Measurements from ENCODE around the gene NDUFA12. TPM values are rescaled to one million over a fixed set of nuclear protein-coding genes. Genes with fewer than 3 reads are reported as not detected.

The NDUFA12 gene
- polyA plus RNA-seq, 1 experiment = 188 TPM

DNA sequence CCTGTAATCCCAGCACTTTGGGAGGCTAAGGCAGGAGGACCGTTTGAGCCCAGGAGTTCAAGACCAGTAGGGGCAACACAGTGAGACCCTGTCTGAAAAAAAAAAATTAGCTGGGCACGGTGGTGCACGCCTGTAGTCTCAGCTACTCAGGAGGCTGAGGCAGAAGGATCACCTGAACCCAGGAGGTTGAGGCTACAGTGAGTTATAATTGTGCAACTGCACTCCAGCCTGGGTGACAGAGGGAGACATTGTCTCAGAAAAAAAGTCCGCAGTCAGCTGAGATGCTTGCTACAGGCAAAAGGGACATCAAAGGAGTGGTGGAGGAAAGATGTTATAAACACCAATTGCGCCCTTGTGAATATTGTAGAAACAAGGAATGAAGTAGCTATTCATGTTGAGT lies 77.8 kb downstream of the NDUFA12 start:
- ChIA-PET CTCF (no interaction called here), POLR2A (no interaction called here)
- no peak for DNase-seq (ENCODE audit: low read depth, low spot score)
- H3K9me3 ChIP-seq (ENCODE audit: control insufficient read depth, insufficient read depth, low read length) = no peaks in the 10 kb centered on the region
- H3K27ac ChIP-seq (ENCODE audit: low read depth, low read length) = no peak overlapping the region
- peaks cover 4% of the 10 kb centered on the region for H3K27me3 ChIP-seq (ENCODE audit: control insufficient read depth, insufficient read depth, low read length)
- TF ChIP-seq, protein P1, sequence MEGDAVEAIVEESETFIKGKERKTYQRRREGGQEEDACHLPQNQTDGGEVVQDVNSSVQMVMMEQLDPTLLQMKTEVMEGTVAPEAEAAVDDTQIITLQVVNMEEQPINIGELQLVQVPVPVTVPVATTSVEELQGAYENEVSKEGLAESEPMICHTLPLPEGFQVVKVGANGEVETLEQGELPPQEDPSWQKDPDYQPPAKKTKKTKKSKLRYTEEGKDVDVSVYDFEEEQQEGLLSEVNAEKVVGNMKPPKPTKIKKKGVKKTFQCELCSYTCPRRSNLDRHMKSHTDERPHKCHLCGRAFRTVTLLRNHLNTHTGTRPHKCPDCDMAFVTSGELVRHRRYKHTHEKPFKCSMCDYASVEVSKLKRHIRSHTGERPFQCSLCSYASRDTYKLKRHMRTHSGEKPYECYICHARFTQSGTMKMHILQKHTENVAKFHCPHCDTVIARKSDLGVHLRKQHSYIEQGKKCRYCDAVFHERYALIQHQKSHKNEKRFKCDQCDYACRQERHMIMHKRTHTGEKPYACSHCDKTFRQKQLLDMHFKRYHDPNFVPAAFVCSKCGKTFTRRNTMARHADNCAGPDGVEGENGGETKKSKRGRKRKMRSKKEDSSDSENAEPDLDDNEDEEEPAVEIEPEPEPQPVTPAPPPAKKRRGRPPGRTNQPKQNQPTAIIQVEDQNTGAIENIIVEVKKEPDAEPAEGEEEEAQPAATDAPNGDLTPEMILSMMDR (IDR thresholded peaks at IDR 0.05; ENCODE audit: low read depth, low read length) = no peak
- no peak overlapping the region for H3K4me3 ChIP-seq (ENCODE audit: low read depth, low read length)

DNA sequence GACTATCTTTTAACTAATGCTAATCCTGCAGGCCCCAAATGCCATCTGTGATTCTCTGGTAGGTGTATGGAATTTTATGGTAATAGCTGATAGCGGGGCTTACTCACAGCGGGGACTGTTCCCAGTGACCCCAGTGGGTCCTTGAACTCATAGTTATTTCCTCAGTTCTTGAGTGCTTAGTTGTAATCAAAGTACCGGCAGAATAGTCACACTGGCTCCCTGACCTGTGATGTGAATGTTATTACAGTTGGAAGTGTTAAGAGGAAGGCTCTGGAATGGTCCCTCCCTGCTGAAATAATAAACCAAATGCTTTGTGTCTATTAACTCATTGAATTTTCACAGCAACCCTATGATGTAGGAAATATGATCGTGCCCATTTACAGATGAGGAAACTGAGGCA lies 78.3 kb downstream of the NDUFA12 start:
- ChIA-PET POLR2A (no interaction called here), CTCF (no interaction called here)
- TF ChIP-seq, protein P1 (IDR thresholded peaks at IDR 0.05; ENCODE audit: low read depth, low read length) = no peak
- H3K9me3 ChIP-seq (ENCODE audit: control insufficient read depth, insufficient read depth, low read length) = no peaks in the 10 kb centered on the region
- no peak overlapping the region for H3K4me3 ChIP-seq (ENCODE audit: low read depth, low read length)
- H3K27me3 ChIP-seq (ENCODE audit: control insufficient read depth, insufficient read depth, low read length) = no peaks in the 10 kb centered on the region
- DNase-seq (ENCODE audit: low read depth, low spot score) = no peak
- no peak overlapping the region for H3K27ac ChIP-seq (ENCODE audit: low read depth, low read length)

DNA sequence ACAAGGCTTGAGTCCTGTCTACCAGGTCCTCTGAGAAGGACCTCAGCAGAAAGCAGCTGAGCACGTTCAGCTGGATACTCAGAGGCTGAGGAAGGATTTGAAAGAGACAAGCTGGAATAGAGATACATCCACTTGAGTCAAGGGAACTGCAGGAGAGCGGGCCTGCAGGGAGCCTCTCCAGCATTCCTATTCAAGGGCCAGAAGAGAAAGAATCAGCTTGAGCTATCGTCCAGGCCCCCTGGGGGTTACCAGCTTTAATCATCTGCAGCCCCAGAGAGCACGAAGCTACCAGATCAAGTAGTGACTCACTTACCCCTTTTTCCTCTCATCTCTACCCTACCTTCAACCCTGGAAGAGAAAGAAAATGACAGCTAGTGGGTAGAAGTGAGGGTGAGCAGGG lies 80.9 kb downstream of the NDUFA12 start:
- Histone ChIP-seq H3K9me3 (ENCODE audit: control insufficient read depth, insufficient read depth, low read length) (no peaks in the 10 kb centered on the region), H3K27ac (ENCODE audit: low read depth, low read length) (no peak overlapping the region), H3K4me3 (ENCODE audit: low read depth, low read length) (no peak overlapping the region), H3K27me3 (ENCODE audit: control insufficient read depth, insufficient read depth, low read length) (no peaks in the 10 kb centered on the region)
- POLR2A ChIA-PET = no interaction called here
- DNase-seq (ENCODE audit: low read depth, low spot score) = no peak
- CTCF ChIA-PET = no interaction called here
- TF ChIP-seq, protein P1 (IDR thresholded peaks at IDR 0.05; ENCODE audit: low read depth, low read length) = no peak

Other genes starting within 250 kb of the NDUFA12 start
- gene NR2C1, start 69.9 kb upstream of the NDUFA12 start, polyA plus RNA-seq (2011; rRNA removed) = 28.9 and 32.8 TPM in 2 replicates
- gene FGD6, start 213.8 kb upstream of the NDUFA12 start, polyA plus RNA-seq (2011; rRNA removed) = 7.1 and 10.2 TPM in 2 replicates
- 108 and 143 TPM in 2 replicates for gene VEZT, start 214.1 kb upstream of the NDUFA12 start, polyA plus RNA-seq (2011; rRNA removed)

Data from AG04450 (cell line).